ENCODE data around the gene JADE3.
"Not testable (repeated sequence)": the region's sequence is repeated elsewhere in the genome, so short reads cannot be mapped to it uniquely, and the experiment has no call there.

JADE3 gene

GRCh38 chrX:46957297-46957696 lies 45.1 kb downstream of the JADE3 start:
- DNase-seq: peak; percentile 5 to 24
- TF ChIP-seq GATA1 (IDR thresholded peaks at IDR 0.05; ENCODE audit: low read depth, low read length) (no peak), POLR2A (IDR thresholded peaks at IDR 0.05; ENCODE audit: low read length) (no peak)

DNA sequence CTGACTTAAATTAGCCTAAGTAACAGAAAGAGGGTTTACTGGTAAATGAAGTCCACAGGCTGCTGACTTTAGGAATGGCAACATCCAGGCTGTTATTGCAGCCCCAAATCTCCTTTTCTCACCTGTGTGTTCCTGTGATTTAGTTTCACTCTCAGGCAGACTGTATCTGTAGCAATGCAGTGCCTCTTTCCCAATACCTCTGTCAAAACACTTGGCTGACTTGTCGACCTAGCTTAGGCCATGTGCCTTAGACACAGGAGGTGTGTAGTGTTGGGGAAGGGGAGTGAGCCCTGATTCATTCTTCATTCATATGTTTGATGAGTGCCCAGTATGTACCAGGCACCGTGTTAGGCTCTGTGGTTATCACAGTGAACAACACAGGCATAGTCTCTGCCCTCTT lies 46.9 kb downstream of the JADE3 start:
- no peak for DNase-seq
- no peak for TF ChIP-seq POLR2A (IDR thresholded peaks at IDR 0.05; ENCODE audit: low read length)
- no peak for TF ChIP-seq GATA1 (IDR thresholded peaks at IDR 0.05; ENCODE audit: low read depth, low read length)

GRCh38 chrX:46959985-46960700 lies 47.9 kb downstream of the JADE3 start:
- no peak for DNase-seq
- TF ChIP-seq POLR2A (IDR thresholded peaks at IDR 0.05; ENCODE audit: low read length): no peak

GRCh38 chrX:46961097-46961496 lies 48.9 kb downstream of the JADE3 start:
- TF ChIP-seq POLR2A (IDR thresholded peaks at IDR 0.05; ENCODE audit: low read length) (no peak), GATA1 (IDR thresholded peaks at IDR 0.05; ENCODE audit: low read depth, low read length) (no peak)
- DNase-seq: no peak

- no peak for DNase-seq
- TF ChIP-seq POLR2A (IDR thresholded peaks at IDR 0.05; ENCODE audit: low read length) (no peak), GATA1 (IDR thresholded peaks at IDR 0.05; ENCODE audit: low read depth, low read length) (no peak)
Measured at GRCh38 chrX:46961574-46962283, 49.5 kb downstream of the JADE3 start.

GRCh38 chrX:46965125-46965758 lies 53.0 kb downstream of the JADE3 start:
- no peak for DNase-seq

GRCh38 chrX:46967547-46967946 lies 55.3 kb downstream of the JADE3 start:
- TF ChIP-seq GATA1 (IDR thresholded peaks at IDR 0.05; ENCODE audit: low read depth, low read length): no peak
- TF ChIP-seq POLR2A (IDR thresholded peaks at IDR 0.05; ENCODE audit: low read length): no peak
- no peak for DNase-seq

More at GRCh38 chrX:46965125-46965758, 53.0 kb downstream of the JADE3 start:
- TF ChIP-seq POLR2A (IDR thresholded peaks at IDR 0.05; ENCODE audit: low read length): no peak
- no peak for TF ChIP-seq GATA1 (IDR thresholded peaks at IDR 0.05; ENCODE audit: low read depth, low read length)

DNA sequence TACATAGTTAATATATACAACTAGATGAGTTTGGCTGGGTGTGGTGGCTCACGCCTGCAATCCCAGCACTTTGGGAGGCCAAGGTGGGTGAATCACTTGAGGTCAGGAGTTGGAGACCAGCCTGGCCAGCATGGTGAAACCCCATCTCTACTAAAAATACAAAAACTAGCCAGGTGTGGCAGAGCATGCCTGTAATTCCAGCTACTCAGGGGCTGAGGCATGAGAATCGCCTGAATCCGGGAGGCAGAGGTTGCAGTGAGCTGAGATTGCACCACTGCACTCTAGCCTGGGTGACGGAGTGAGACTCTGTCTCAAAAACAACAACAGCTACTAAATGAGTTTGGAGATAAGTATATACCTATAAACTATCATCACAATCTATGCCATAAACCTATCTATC lies 64.8 kb downstream of the JADE3 start:
- not testable (repeated sequence) for DNase-seq

DNA sequence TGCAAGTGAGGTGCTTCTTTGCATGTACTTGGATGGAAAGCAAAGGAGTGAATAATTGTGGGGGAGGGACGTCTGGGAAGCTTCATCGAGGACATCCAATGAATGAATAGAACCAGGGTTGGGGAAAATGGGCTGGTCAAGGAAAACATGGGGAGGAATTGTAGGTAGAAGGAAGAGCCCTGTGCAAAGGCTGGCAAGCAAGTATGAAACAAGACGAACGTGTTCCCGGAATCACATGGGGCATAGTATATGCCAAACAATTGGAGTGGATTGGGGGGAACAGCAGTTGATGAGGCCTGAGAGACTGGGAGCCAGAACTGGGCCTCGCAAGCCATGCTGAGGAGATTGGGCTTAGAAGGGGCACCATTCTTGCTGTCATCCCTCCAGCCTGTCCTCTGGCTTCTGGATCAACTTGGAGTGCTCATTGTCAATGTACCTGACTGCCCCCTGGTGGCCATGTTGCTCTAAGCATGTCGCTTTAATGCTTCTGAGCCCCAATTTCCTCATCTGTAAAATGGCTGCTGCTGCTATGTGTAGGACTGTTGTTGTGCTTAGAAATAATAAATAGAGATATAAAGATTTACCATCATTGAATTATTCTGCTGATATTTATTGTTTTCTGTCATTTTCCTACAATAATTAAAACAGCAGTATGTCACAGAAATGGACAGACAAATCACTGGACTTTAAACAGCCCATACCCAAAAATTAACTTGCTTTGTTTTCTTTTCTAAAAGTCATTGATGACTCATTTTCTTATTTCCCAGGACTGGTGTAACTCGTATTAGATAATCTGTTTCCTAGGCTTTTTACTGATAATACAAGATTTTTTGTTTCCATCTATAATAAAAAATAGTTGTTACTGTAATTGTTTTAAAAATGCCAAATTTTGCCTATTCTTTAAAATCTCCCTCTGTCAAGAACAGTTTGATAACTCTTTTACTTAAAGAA lies 66.4 kb downstream of the JADE3 start:
- TF ChIP-seq POLR2A (IDR thresholded peaks at IDR 0.05; ENCODE audit: low read length): no peak
- no peak for TF ChIP-seq GATA1 (IDR thresholded peaks at IDR 0.05; ENCODE audit: low read depth, low read length)
- DNase-seq: peak; percentile 74 to 82

- DNase-seq: no peak
- TF ChIP-seq POLR2A (IDR thresholded peaks at IDR 0.05; ENCODE audit: low read length) (no peak), GATA1 (IDR thresholded peaks at IDR 0.05; ENCODE audit: low read depth, low read length) (no peak)
Measured at GRCh38 chrX:46984705-46985104, 72.5 kb downstream of the JADE3 start.

- TF ChIP-seq POLR2A (IDR thresholded peaks at IDR 0.05; ENCODE audit: low read length): no peak
Measured at GRCh38 chrX:46989548-46989947, 77.3 kb downstream of the JADE3 start.

DNA sequence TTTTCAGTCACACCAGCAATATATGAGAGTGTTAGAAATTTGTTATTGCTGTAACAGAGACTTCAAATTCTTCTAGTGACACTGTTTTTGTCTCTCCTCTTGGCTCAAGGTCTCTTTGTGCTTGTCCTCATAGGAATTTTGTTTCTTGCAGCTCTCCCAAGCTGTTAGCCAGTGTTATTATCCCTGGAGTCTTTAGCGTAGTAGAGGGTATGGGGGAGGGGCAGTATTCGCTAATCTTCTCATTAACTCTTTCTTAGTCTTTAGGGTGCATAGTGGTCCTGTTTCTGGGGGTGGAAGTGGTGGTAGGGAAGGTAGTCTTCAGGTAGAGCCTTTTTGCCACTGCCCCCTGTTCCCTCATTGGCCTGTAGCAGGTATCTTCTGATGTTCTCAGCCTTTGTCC lies 79.4 kb downstream of the JADE3 start:
- TF ChIP-seq GATA1 (IDR thresholded peaks at IDR 0.05; ENCODE audit: low read depth, low read length): no peak
- DNase-seq: no peak

More at GRCh38 chrX:46989548-46989947, 77.3 kb downstream of the JADE3 start:
- DNase-seq: no peak

- DNase-seq: no peak
- TF ChIP-seq GATA1 (IDR thresholded peaks at IDR 0.05; ENCODE audit: low read depth, low read length) (no peak), POLR2A (IDR thresholded peaks at IDR 0.05; ENCODE audit: low read length) (no peak)
Measured at GRCh38 chrX:46992070-46992469, 79.8 kb downstream of the JADE3 start.

DNA sequence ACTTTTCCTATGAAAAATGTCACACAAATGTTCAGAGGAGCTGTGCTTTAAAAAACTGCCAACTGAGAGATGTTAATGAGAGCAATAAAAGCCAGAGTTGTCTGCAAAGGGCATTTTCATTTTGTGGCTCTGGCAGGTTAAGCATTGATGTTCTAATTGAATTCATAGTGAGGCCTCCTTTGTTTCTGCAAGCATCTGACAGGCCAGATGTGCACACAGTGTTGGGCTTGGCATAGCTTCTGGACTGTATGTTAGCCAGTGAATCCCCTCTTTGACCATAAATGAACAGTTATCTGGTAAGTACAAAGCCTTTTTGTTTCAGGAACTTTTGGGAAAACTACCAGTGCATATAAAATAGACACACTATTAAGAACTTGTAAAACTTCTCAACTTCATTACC lies 81.9 kb downstream of the JADE3 start:
- TF ChIP-seq POLR2A (IDR thresholded peaks at IDR 0.05; ENCODE audit: low read length): no peak
- TF ChIP-seq GATA1 (IDR thresholded peaks at IDR 0.05; ENCODE audit: low read depth, low read length): no peak
- DNase-seq: no peak

All from erythroblast (primary cell).